HG03097 (cell line): Measurements from ENCODE around the gene BFSP2.
"Not testable (repeated sequence)": the region's sequence is repeated elsewhere in the genome, so short reads cannot be mapped to it uniquely, and the experiment has no call there.

Experiments
- ATAC-seq: cut with Tn5 transposase; IDR thresholded peaks from one replicate; pipeline ENCODE4 v1.9.1; 2021; ENCODE audit not compliant: unreplicated experiment, low FRiP score

Gene BFSP2

GRCh38 chr3:133455281-133455680, 55.4 kb downstream of the BFSP2 start:
- ATAC-seq = no peak

- no peak for ATAC-seq
Measured at GRCh38 chr3:133455960-133456359, 56.1 kb downstream of the BFSP2 start.

DNA sequence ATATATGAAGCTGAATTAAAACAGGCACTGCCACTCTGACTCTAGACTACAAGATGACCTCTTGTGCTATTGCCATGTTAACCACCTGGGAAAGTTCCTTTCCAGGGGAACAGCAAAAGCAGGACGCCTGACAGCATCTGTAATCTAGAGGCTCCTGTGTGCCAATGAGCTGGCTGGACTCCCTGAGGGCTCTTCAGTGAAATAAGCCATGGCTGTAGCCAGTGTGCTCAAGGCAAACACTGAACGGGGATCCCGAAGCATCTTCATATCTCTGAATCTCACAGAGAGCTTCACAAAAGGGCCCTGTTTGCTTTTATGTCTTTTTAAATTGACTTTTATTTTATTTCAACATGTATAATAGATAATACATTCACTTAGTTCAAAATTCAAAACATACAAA, 57.2 kb downstream of the BFSP2 start:
- ATAC-seq = no peak

- no peak for ATAC-seq
Measured at GRCh38 chr3:133457465-133458067, 57.7 kb downstream of the BFSP2 start.

DNA sequence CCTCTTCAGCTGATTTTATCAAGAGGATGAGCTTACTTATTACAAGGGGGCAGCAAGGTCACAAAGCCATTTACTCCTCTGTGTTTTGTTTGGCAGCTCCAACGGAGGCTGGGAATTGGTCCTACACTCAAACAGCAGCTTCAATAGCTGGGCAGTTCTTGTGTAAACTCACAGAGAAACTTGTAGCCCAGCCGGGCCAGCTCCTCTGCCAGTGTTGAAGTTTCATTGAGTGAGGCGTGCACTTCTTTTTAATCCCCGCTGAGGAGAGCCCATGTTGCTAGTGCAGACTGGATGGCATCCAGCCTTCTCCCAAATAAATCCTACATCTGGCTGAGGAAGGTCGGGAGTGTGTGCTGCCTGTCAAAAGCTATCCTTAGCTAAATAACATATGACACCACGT, 59.5 kb downstream of the BFSP2 start:
- no peak for ATAC-seq

DNA sequence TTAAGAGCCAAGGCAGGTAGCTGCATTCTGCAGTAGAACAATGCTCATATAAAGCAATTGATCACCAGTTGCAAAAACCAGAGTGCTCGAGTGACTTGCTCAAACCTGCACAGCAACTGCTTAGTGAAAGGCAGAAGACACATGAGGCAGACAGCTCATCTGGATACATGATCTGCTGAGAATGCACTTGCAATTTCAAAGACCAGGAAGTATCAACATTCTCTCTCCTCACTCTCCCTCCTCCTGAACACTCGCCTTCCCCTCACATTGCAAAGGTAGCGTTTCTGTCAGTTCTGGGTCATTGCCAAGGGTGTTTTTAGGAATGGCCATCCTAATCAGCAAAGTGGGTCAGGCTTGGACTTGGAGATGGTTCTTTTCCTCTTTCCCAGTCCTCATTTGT, 61.0 kb downstream of the BFSP2 start:
- no peak for ATAC-seq

DNA sequence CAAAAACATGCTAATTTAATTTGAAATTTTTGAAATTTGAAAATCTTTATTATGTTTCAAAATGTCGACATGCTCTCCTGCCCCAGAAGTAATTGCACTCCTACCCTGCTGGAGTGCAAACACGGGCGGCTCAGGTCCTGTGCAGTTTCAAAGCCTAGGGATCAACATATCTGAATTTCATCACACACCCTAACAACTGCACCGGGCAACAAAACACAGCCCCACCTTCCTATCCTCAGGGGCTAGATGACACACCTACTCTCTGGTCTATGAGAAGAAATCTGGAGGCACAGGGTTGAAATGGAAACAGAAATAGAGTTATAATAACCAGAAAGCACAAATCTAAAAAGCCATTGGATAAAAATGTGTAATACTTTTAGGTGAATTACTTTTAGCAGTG, 61.4 kb downstream of the BFSP2 start:
- no peak for ATAC-seq

- ATAC-seq = no peak
Measured at GRCh38 chr3:133463347-133463860, 63.5 kb downstream of the BFSP2 start.

DNA sequence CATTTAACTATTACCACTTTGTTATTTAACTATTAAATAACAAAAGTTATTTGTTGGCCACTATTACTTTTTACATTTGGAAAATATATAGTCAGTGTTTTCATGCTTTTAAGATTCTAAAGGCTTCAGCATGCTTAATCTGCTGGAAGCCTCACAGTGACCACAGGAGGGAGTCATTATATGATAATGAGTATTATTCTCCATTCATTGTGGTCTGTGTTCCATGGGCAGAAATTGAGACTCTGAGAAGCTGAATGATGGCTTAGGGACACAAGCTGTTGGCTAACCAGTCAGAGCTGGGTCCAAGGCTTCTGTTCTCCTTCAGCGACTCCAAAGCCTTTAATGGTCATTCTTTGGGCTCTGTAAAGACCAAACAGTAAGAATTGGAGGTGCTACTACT, 64.7 kb downstream of the BFSP2 start:
- no peak for ATAC-seq

GRCh38 chr3:133466531-133467386, 66.9 kb downstream of the BFSP2 start:
- ATAC-seq = no peak

DNA sequence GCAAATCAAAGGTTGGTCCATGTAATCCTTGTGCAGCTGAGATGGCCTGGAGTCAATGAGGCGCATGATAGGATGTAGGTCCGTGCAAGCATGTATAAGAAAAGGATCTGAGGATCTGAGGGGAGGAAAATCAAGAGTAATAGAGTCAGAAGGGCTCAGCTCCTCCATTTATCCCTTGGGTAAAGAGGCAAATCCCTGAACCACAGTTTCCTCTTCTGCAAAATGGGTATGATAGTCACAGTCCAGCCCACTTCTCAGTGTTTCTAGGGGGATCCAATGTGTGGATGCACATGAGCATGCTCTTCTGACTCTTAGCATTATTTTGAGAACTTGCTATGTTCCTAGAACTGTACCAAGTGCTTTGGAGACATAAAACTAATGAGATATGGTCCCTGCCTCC, 67.9 kb downstream of the BFSP2 start:
- no peak for ATAC-seq

GRCh38 chr3:133468251-133468721, 68.4 kb downstream of the BFSP2 start:
- ATAC-seq = no peak

GRCh38 chr3:133469140-133469731, 69.4 kb downstream of the BFSP2 start:
- no peak for ATAC-seq

GRCh38 chr3:133472242-133472641, 72.4 kb downstream of the BFSP2 start:
- no peak for ATAC-seq

DNA sequence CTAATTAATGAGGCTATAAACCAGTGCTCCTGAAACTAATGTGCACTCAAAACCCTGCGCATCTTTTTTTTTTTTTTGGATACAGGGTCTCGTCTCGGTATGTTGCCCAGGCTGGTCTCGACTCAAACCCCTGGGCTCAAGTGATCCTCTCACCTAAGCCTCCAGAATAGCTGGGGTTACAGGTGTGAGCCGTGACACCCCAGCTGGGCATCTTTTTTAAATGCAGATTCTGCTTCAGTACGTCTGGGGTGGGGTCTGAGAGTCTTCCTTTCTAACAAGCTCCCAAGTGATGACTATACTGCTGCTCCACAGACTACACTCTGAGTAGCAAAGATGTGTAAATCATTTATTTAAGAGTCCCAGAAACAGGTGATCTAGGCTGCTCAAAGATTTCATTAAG, 73.0 kb downstream of the BFSP2 start:
- ATAC-seq = no peak

DNA sequence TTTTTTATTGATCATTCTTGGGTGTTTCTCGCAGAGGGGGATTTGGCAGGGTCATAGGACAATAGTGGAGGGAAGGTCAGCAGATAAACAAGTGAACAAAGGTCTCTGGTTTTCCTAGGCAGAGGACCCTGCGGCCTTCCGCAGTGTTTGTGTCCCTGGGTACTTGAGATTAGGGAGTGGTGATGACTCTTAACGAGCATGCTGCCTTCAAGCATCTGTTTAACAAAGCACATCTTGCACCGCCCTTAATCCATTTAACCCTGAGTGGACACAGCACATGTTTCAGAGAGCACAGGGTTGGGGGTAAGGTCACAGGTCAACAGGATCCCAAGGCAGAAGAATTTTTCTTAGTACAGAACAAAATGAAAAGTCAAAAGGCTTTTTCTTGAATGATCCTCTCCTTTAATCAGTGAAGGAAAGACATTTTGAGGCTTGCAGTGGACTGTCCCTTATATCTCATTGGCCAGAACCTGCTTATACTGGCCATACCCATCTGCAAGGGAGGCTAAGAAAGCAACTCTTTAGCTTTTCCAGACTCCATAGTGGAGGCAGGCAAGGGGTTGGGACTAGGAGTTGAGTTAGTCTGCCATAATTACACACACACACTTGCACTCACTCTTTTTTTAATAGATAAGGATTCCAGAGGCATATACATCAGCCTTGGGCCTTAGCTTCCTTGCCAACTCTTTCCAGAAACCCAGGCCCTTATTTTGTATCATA, 73.8 kb downstream of the BFSP2 start:
- ATAC-seq = not testable (repeated sequence)

- ATAC-seq = no peak
Measured at GRCh38 chr3:133474251-133474801, 74.5 kb downstream of the BFSP2 start.

- no peak for ATAC-seq
Measured at GRCh38 chr3:133474817-133475216, 75.0 kb downstream of the BFSP2 start.

DNA sequence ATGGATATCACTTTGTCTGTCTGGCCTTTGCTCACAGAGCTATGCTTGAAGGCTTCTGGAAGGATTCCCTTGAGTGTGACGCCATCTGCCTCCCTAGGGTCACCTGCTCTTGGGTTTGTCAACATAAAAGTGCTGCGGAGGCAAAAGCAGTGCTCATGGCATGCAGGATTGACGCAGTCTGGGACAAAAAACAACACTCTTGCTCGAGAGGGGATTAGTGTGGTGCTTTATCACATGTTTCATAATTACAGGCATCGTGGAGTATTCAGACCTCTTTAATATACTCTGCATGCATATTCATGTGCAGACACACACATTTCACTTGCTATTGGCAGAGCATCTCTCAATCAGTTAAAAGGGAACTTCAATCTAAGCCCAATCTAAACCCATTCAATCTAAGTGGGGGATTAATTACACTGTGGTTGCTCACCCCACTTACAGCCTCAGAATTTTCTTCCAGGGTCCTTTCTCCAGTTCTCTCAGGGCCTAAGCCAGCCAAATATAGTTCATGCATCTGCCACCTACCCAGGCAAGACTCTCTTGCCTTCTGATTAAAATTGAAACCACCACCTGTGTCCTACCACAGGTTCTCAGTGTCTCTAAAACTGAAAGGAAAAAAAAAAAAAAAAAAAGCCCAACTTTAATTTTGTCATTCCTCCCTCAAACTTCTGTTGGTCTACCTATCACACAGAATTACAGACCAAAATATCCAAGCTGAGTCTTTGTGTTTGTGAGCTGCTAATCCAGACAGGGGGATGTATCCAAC, 75.6 kb downstream of the BFSP2 start:
- peak; percentile 78 for ATAC-seq

- peak; percentile 3 for ATAC-seq
Measured at GRCh38 chr3:133476971-133477375, 77.1 kb downstream of the BFSP2 start.
